ENCODE results near the gene MYH9.
"Not testable (repeated sequence)": the region's sequence is repeated elsewhere in the genome, so short reads cannot be mapped to it uniquely, and the experiment has no call there.

MYH9 gene

DNA sequence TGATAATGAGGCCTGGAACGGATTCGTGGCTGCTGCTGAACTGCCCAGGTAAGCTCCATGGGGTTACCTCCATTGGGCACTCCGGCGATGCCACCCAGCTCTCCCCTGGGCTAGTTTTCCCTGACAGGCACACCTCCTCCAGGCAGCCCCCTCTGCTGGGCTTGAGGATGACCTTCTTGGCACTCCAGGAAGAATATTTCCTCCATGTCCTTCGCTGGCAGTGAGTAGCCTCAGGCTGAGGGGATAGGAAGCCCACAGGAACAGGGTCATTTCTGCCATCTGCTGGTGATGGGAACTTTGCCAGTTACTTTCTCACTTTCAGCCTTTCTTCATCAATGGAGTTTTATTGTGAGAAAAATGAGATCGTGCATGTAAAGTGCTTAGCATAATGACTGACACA is 126.1 kb downstream of the MYH9 start:
- TF ChIP-seq, protein P1, sequence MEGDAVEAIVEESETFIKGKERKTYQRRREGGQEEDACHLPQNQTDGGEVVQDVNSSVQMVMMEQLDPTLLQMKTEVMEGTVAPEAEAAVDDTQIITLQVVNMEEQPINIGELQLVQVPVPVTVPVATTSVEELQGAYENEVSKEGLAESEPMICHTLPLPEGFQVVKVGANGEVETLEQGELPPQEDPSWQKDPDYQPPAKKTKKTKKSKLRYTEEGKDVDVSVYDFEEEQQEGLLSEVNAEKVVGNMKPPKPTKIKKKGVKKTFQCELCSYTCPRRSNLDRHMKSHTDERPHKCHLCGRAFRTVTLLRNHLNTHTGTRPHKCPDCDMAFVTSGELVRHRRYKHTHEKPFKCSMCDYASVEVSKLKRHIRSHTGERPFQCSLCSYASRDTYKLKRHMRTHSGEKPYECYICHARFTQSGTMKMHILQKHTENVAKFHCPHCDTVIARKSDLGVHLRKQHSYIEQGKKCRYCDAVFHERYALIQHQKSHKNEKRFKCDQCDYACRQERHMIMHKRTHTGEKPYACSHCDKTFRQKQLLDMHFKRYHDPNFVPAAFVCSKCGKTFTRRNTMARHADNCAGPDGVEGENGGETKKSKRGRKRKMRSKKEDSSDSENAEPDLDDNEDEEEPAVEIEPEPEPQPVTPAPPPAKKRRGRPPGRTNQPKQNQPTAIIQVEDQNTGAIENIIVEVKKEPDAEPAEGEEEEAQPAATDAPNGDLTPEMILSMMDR (IDR thresholded peaks at IDR 0.05; ENCODE audit: low read depth, low read length): 0 out of 2 replicates have a peak, but pooled peaks have one; percentile 12
- H3K36me3 ChIP-seq; H3K27me3 ChIP-seq (ENCODE audit: insufficient read depth, low read depth, severe bottlenecking); H3K9me3 ChIP-seq (ENCODE audit: severe bottlenecking); H3K4me3 ChIP-seq (ENCODE audit: low read depth, low read length); DNase-seq; H3K27ac ChIP-seq: not testable (repeated sequence)

DNA sequence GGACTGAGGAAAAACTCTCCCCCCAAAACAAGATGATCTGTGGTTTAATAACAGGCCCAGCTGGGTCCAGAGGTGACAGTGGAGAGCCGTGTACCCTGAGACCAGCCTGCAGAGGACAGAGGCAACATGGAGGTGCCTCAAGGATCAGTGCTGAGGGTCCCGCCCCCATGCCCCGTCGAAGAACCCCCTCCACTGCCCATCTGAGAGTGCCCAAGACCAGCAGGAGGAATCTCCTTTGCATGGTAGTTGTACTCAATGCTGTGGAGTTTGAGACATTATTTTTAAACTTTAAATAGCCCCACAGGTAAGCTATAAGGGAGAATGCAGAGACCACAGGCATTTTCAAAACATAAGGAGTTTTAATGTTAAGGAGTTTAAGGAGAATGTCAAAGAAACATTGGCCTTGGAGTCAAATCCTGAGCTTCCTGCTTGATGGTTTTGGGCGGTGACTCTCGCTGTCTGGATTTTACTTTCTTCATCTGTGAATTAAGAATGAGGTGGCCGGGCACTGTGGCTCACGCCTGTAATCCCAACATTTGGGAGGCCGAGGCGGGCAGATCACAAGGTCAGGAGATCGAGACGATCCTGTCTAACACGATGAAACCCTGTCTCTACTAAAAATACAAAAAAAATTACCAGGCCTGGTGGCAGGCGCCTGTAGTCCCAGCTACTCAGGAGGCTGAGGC is 128.0 kb downstream of the MYH9 start:
- DNase-seq: no peak
- H3K9me3 ChIP-seq (ENCODE audit: severe bottlenecking): no peaks in the 10 kb centered on the region
- H3K27me3 ChIP-seq (ENCODE audit: insufficient read depth, low read depth, severe bottlenecking): no peaks in the 10 kb centered on the region
- no peak overlapping the region for H3K27ac ChIP-seq
- H3K4me3 ChIP-seq (ENCODE audit: low read depth, low read length): peak overlapping the region; percentile 29
- TF ChIP-seq, protein P1 (IDR thresholded peaks at IDR 0.05; ENCODE audit: low read depth, low read length): no peak
- no peaks in the 10 kb centered on the region for H3K36me3 ChIP-seq

DNA sequence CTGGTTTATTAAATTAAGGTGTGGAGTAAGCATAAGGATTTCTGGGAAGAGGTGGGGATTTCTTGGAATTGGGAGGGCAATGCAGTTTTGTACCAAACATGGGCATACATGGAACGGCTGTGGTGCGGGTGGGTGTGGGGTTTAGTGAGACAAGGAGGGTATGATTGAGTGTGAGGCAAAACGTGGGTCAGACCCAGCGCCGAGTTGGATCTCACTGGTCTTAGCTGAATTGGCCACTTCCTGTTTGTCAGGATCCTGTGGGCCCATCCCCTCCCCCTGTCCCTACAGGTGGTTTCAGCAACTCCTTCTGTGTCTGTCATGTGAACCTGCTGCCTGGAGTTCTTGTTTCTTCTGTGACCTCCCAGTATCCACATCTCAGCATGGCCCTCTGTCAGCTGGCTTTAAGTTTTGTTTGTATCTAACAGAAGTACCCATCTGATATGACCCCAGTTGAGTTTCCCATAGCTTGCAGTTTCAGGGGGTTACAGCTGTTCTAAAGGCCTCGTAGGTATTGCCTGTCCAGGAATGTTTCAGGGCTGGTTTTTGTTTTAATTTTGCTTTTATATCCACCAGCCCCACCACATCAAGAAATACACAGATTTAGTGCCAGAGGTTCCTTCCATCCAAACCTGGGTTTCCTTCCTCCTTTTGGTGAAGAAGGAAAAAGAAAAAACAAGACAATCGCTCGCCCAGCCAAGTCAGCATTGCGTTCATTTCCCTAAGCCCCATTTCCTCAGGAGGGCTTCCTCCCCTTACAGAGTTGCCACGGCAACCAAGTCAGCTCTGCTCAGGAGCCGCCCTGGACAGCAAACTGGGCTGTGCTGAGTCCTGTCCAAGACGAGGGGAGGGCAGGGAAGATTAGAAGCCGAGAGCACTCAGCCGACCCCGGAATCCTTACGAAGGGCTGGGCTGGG is 128.8 kb downstream of the MYH9 start:
- no peaks in the 10 kb centered on the region for H3K27me3 ChIP-seq (ENCODE audit: insufficient read depth, low read depth, severe bottlenecking)
- H3K27ac ChIP-seq: no peak overlapping the region
- H3K9me3 ChIP-seq (ENCODE audit: severe bottlenecking): no peaks in the 10 kb centered on the region
- peak overlapping the region; percentile 29 for H3K4me3 ChIP-seq (ENCODE audit: low read depth, low read length)
- TF ChIP-seq, protein P1 (IDR thresholded peaks at IDR 0.05; ENCODE audit: low read depth, low read length): no peak
- no peaks in the 10 kb centered on the region for H3K36me3 ChIP-seq
- peak; percentile 74 for DNase-seq

DNA sequence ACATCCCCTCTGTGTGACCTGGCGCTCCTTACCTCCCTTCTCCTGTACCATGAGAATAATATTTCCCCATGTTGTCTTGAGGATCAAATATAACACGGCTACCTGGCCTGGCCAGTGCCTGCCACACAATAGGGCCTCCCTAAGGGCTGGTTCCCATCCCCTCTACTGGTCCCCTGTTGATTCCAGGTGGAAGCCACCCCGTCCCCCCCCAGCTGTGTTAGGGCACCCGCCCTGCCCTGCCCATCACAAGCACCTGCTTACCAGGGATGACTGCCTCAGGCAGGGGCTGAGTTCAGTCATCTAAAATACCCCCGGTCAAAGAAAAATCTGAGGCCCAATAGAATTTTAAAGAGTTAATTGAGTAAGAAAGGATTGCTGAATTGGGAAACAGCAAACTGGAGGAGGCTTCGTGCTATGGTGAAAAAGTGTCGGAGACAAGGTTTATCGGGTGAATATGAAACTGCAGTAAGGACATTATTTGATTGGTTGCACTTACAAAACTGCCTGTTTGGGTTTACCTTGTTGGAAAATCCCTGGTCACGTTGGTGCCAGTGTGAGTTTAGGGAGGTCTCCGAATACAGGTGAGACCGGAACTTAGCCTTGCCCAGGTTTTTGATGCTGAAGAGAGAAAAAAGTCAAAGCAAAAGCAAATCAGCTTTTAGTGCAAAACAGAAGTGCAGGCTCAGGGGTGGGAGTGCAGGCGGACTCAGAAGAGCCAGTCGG is 129.7 kb downstream of the MYH9 start:
- Histone ChIP-seq H3K36me3 (no peaks in the 10 kb centered on the region), H3K9me3 (ENCODE audit: severe bottlenecking) (no peaks in the 10 kb centered on the region), H3K27ac (no peak overlapping the region), H3K4me3 (ENCODE audit: low read depth, low read length) (no peak overlapping the region), H3K27me3 (ENCODE audit: insufficient read depth, low read depth, severe bottlenecking) (no peaks in the 10 kb centered on the region)
- DNase-seq: no peak
- TF ChIP-seq, protein P1 (IDR thresholded peaks at IDR 0.05; ENCODE audit: low read depth, low read length): no peak

DNA sequence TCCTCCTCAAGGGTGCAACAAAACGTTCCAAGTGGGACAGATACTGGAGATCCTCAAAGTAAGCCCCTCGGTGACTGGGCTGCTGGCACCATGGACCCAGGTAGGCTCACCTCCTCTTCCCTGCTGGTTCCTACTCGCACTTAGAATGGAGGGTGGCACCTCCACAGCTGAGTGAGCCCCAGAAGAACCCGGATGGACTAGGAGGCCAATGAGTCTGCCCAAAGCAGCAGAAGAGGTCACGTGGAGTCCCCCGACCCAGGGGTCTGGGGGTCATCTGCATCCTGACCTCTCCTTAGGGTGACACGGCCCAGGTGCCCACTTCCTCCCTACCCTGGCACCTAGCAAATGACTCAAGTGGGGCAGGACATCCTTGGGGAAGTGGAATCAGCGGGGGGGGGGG is 130.5 kb downstream of the MYH9 start:
- no peak for DNase-seq
- H3K27ac ChIP-seq: no peak overlapping the region
- no peak overlapping the region for H3K4me3 ChIP-seq (ENCODE audit: low read depth, low read length)
- no peaks in the 10 kb centered on the region for H3K36me3 ChIP-seq
- no peaks in the 10 kb centered on the region for H3K27me3 ChIP-seq (ENCODE audit: insufficient read depth, low read depth, severe bottlenecking)
- H3K9me3 ChIP-seq (ENCODE audit: severe bottlenecking): no peaks in the 10 kb centered on the region
- TF ChIP-seq, protein P1 (IDR thresholded peaks at IDR 0.05; ENCODE audit: low read depth, low read length): no peak

Data from WERI-Rb-1 (cell line).